ENCODE results near the gene IRS1. TPM values are rescaled to one million over a fixed set of nuclear protein-coding genes. Genes with fewer than 3 reads are reported as not detected.
A peak's percentile ranks its signal among the peaks of the same experiment; 100 is the strongest.

The IRS1 gene
- total RNA-seq, 1 experiment from 2014 or later = 34.4 TPM

DNA sequence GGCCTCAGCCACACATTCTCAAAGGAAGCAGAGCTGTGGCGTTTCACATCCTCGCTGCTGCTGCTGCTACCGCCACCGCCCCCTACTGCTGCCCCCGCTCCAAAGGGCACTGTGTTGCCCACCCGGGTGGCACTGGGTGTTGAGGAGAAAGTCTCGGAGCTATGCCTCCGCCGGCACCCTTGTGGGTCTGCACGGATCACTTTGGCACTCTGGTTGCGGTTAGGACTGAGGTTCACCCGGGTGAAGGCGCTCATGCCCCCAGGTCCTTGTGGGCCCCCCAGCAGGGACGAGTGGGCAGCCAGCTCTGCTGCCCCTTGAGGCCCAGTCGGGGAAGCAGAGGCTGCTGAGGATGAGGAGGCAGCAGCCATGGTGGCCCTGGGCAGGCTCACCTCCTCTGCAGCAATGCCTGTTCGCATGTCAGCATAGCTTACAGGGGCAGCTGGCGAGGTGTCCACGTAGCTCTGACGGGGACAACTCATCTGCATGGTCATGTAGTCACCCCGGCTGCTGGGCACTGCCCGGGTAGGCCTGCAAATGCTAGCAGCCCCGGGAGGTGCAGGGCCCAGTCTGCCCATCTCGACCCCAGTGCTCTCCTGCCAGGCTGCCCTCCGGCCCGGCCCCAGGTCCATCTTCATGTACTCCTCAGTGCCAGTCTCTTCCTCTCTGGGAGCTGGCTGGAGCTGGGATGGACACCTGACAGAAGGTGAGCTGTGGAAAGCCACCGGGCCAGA, 4.2 kb downstream of the IRS1 start:
- peak; percentile 42 for DNase-seq
- peak overlapping the region; percentile 87 for H3K4me3 Mint-ChIP-seq (ENCODE audit: low read depth, unreplicated experiment)
- H3K27ac Mint-ChIP-seq (ENCODE audit: unreplicated experiment) = peak overlapping the region; percentile 3
- H3K4me1 Mint-ChIP-seq (ENCODE audit: low read depth, unreplicated experiment) = peaks cover 60% of the 10 kb centered on the region
- BruUV-seq (replicated peaks) = no TSS peak
- H3K36me3 Mint-ChIP-seq (ENCODE audit: insufficient read depth, unreplicated experiment) = peaks cover 86% of the 10 kb centered on the region
- no peaks in the 10 kb centered on the region for H3K27me3 Mint-ChIP-seq (ENCODE audit: unreplicated experiment)
- no peaks in the 10 kb centered on the region for H3K9me3 Mint-ChIP-seq (ENCODE audit: low read depth, unreplicated experiment)
- CTCF ChIA-PET = interaction anchor here (1.1 kb wide), 1 partner anchor 317 kb away, joined by 3 read pairs; no protein-coding TSS in a partner anchor
- TF ChIP-seq, protein P1, sequence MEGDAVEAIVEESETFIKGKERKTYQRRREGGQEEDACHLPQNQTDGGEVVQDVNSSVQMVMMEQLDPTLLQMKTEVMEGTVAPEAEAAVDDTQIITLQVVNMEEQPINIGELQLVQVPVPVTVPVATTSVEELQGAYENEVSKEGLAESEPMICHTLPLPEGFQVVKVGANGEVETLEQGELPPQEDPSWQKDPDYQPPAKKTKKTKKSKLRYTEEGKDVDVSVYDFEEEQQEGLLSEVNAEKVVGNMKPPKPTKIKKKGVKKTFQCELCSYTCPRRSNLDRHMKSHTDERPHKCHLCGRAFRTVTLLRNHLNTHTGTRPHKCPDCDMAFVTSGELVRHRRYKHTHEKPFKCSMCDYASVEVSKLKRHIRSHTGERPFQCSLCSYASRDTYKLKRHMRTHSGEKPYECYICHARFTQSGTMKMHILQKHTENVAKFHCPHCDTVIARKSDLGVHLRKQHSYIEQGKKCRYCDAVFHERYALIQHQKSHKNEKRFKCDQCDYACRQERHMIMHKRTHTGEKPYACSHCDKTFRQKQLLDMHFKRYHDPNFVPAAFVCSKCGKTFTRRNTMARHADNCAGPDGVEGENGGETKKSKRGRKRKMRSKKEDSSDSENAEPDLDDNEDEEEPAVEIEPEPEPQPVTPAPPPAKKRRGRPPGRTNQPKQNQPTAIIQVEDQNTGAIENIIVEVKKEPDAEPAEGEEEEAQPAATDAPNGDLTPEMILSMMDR (IDR thresholded peaks at IDR 0.05; ENCODE audit: unreplicated experiment) = peak; percentile 27
- intact Hi-C loops (cut with micrococcal nuclease; ENCODE audit: unreplicated experiment) = loop anchor here (2.0 kb wide), 2 partner anchors 145 to 549 kb away; no protein-coding TSS in a partner anchor

DNA sequence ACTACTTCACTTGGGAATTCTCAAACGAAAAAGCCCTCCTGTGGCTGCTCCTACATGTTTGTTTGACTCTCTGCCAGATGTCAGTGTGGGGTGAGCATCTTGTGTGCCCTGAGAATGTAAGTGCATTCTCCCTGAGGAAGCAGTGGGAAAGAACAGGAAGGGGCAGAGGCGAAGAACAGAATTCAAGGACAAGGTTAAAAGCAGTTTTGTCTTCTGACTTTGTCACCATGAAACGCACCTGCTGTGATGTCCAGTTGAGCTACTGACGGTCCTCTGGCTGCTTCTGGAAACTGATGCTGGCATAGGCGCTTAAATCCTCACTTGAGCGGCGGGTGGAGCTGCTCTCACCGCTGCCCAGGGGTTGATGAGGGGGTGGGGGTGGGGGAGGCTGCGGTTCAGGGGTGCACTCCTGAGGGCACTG, 4.9 kb downstream of the IRS1 start:
- no peaks in the 10 kb centered on the region for H3K27me3 Mint-ChIP-seq (ENCODE audit: unreplicated experiment)
- H3K4me3 Mint-ChIP-seq (ENCODE audit: low read depth, unreplicated experiment) = peak overlapping the region; percentile 87
- peaks cover 79% of the 10 kb centered on the region for H3K36me3 Mint-ChIP-seq (ENCODE audit: insufficient read depth, unreplicated experiment)
- intact Hi-C loops (cut with micrococcal nuclease; ENCODE audit: unreplicated experiment) = loop anchor here (2.0 to 5.0 kb wide), 5 partner anchors 37 to 548 kb away; no protein-coding TSS in a partner anchor
- TF ChIP-seq, protein P1 (IDR thresholded peaks at IDR 0.05; ENCODE audit: unreplicated experiment) = no peak
- peak overlapping the region; percentile 81 for H3K27ac Mint-ChIP-seq (ENCODE audit: unreplicated experiment)
- H3K4me1 Mint-ChIP-seq (ENCODE audit: low read depth, unreplicated experiment) = peaks cover 59% of the 10 kb centered on the region
- CTCF ChIA-PET = interaction anchor here (0.5 to 0.6 kb wide), 2 partner anchors 644 to 1130 kb away, joined by 3 read pairs; no protein-coding TSS in a partner anchor
- no TSS peak for BruUV-seq (replicated peaks)
- H3K9me3 Mint-ChIP-seq (ENCODE audit: low read depth, unreplicated experiment) = no peaks in the 10 kb centered on the region
- DNase-seq = no peak

DNA sequence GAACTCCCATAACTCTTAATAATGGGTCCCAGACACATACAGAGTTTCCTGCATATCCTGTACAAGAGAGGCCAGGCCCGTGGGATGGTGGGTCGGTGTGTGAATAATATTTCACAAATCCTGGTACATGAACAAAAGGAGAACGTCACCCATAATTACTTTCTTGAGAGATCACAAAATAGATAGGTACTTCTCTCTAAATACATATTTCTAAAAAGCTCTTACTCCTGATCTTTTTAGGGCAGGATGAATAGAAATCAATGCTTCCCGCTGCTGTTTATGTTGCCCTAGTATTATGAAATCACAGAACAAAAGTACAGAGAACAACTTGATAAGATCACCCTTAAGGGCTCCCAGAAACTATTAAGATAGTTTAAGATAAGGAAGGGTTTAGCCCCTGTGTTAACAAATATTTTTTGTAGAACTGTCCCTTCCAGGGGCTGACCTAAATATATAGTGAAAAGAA, 5.4 kb downstream of the IRS1 start:
- BruUV-seq (replicated peaks) = TSS peak; percentile 4
- peak overlapping the region; percentile 87 for H3K4me3 Mint-ChIP-seq (ENCODE audit: low read depth, unreplicated experiment)
- intact Hi-C loops (cut with micrococcal nuclease; ENCODE audit: unreplicated experiment) = loop anchor here (2.0 to 5.0 kb wide), 5 partner anchors 37 to 547 kb away; no protein-coding TSS in a partner anchor
- H3K27ac Mint-ChIP-seq (ENCODE audit: unreplicated experiment) = peak overlapping the region; percentile 81
- peaks cover 65% of the 10 kb centered on the region for H3K4me1 Mint-ChIP-seq (ENCODE audit: low read depth, unreplicated experiment)
- CTCF ChIA-PET = interaction anchor here (0.5 to 0.6 kb wide), 2 partner anchors 643 to 1129 kb away, joined by 3 read pairs; no protein-coding TSS in a partner anchor
- no peaks in the 10 kb centered on the region for H3K27me3 Mint-ChIP-seq (ENCODE audit: unreplicated experiment)
- peaks cover 74% of the 10 kb centered on the region for H3K36me3 Mint-ChIP-seq (ENCODE audit: insufficient read depth, unreplicated experiment)
- no peak for DNase-seq
- TF ChIP-seq, protein P1 (IDR thresholded peaks at IDR 0.05; ENCODE audit: unreplicated experiment) = no peak
- no peaks in the 10 kb centered on the region for H3K9me3 Mint-ChIP-seq (ENCODE audit: low read depth, unreplicated experiment)

- Mint-ChIP-seq H3K27ac (ENCODE audit: unreplicated experiment) (peak overlapping the region; percentile 81), H3K4me3 (ENCODE audit: low read depth, unreplicated experiment) (peak overlapping the region; percentile 87), H3K36me3 (ENCODE audit: insufficient read depth, unreplicated experiment) (peaks cover 68% of the 10 kb centered on the region), H3K9me3 (ENCODE audit: low read depth, unreplicated experiment) (no peaks in the 10 kb centered on the region), H3K4me1 (ENCODE audit: low read depth, unreplicated experiment) (peaks cover 69% of the 10 kb centered on the region), H3K27me3 (ENCODE audit: unreplicated experiment) (no peaks in the 10 kb centered on the region)
- TF ChIP-seq, protein P1 (IDR thresholded peaks at IDR 0.05; ENCODE audit: unreplicated experiment) = no peak
- BruUV-seq (replicated peaks) = no TSS peak
- no peak for DNase-seq
- CTCF ChIA-PET = no interaction called here
- intact Hi-C loops (cut with micrococcal nuclease; ENCODE audit: unreplicated experiment) = loop anchor here (2.0 to 5.0 kb wide), 5 partner anchors 36 to 547 kb away; no protein-coding TSS in a partner anchor
Observed at GRCh38 chr2:226793646-226794045, 6.0 kb downstream of the IRS1 start.
